DMS53 (cell line): ENCODE measurements around the gene SLC24A5.

Experiments
- DNase-seq: peaks from one replicate; lab custom pipeline; 2025; lab: John Stamatoyannopoulos, UW

The SLC24A5 gene

GRCh38 chr15:48112242-48112641, 8.5 kb upstream of the SLC24A5 start:
- DNase-seq: peak; percentile 69

- DNase-seq: peak; percentile 9
Measured at GRCh38 chr15:48119277-48119676, 1.5 kb upstream of the SLC24A5 start.

GRCh38 chr15:48121849-48122248, 1.1 kb downstream of the SLC24A5 start:
- no peak for DNase-seq

GRCh38 chr15:48126667-48127355, 6.0 kb downstream of the SLC24A5 start:
- DNase-seq: no peak

GRCh38 chr15:48131324-48131723, 10.5 kb downstream of the SLC24A5 start:
- DNase-seq: no peak

GRCh38 chr15:48132874-48133273, 12.1 kb downstream of the SLC24A5 start:
- DNase-seq: no peak

- DNase-seq: no peak
Measured at GRCh38 chr15:48143856-48144255, 23.1 kb downstream of the SLC24A5 start.

GRCh38 chr15:48144889-48145288, 24.1 kb downstream of the SLC24A5 start:
- no peak for DNase-seq

- DNase-seq: no peak
Measured at GRCh38 chr15:48145923-48146322, 25.1 kb downstream of the SLC24A5 start.

GRCh38 chr15:48147358-48147757, 26.6 kb downstream of the SLC24A5 start:
- no peak for DNase-seq

- DNase-seq: no peak
Measured at GRCh38 chr15:48149858-48150257, 29.1 kb downstream of the SLC24A5 start.

GRCh38 chr15:48153526-48153925, 32.7 kb downstream of the SLC24A5 start:
- no peak for DNase-seq

GRCh38 chr15:48168616-48169015, 47.8 kb downstream of the SLC24A5 start:
- no peak for DNase-seq

GRCh38 chr15:48170981-48171380, 50.2 kb downstream of the SLC24A5 start:
- no peak for DNase-seq

- DNase-seq: no peak
Measured at GRCh38 chr15:48175126-48175525, 54.3 kb downstream of the SLC24A5 start.

- peak; percentile 33 for DNase-seq
Measured at GRCh38 chr15:48176112-48176511, 55.3 kb downstream of the SLC24A5 start.

GRCh38 chr15:48176957-48177356, 56.2 kb downstream of the SLC24A5 start:
- peak; percentile 45 for DNase-seq

- DNase-seq: peak; percentile 75
Measured at GRCh38 chr15:48177383-48177765, 56.6 kb downstream of the SLC24A5 start.

- peak; percentile 87 for DNase-seq
Measured at GRCh38 chr15:48177766-48178647, 57.2 kb downstream of the SLC24A5 start, which contains the start of gene MYEF2. TSS of gene MYEF2 (minus strand) at chr15:48178295. CDS start at chr15:48178237, 58 bp downstream.

- no peak for DNase-seq
Measured at GRCh38 chr15:48178648-48178931, 57.8 kb downstream of the SLC24A5 start.

GRCh38 chr15:48182749-48183148, 62.0 kb downstream of the SLC24A5 start:
- no peak for DNase-seq

- DNase-seq: no peak
Measured at GRCh38 chr15:48185529-48185928, 64.7 kb downstream of the SLC24A5 start.

GRCh38 chr15:48186271-48186670, 65.5 kb downstream of the SLC24A5 start:
- DNase-seq: no peak
